ENCODE results near the gene CUZD1.

DNA sequence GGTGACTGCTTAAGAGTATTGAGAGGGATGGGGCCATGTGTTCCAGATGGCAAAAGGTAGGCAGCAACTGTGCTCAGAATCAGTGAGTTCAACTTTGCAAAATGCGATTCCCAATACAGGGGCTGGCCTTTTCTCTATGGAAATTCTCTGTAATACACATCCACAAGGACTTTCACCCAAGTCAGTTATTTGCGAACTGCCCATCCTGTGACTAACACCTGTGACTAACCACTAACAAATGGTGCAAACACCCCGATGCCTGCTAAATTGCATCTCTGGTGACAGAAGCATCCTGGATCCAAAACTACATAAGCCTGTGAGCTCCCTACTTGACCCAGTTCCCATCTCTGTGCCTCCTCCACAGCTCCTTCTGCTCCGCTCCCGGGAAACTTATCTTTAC lies 9.0 kb upstream of the CUZD1 start:
- TF ChIP-seq, protein P1, sequence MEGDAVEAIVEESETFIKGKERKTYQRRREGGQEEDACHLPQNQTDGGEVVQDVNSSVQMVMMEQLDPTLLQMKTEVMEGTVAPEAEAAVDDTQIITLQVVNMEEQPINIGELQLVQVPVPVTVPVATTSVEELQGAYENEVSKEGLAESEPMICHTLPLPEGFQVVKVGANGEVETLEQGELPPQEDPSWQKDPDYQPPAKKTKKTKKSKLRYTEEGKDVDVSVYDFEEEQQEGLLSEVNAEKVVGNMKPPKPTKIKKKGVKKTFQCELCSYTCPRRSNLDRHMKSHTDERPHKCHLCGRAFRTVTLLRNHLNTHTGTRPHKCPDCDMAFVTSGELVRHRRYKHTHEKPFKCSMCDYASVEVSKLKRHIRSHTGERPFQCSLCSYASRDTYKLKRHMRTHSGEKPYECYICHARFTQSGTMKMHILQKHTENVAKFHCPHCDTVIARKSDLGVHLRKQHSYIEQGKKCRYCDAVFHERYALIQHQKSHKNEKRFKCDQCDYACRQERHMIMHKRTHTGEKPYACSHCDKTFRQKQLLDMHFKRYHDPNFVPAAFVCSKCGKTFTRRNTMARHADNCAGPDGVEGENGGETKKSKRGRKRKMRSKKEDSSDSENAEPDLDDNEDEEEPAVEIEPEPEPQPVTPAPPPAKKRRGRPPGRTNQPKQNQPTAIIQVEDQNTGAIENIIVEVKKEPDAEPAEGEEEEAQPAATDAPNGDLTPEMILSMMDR (IDR thresholded peaks at IDR 0.05), result no peak
- TF ChIP-seq POLR2A (IDR thresholded peaks at IDR 0.05), result no peak

All from testis (tissue), 2 donors.